Measurements from ENCODE around the gene NPC1L1.

Gene NPC1L1, protein sequence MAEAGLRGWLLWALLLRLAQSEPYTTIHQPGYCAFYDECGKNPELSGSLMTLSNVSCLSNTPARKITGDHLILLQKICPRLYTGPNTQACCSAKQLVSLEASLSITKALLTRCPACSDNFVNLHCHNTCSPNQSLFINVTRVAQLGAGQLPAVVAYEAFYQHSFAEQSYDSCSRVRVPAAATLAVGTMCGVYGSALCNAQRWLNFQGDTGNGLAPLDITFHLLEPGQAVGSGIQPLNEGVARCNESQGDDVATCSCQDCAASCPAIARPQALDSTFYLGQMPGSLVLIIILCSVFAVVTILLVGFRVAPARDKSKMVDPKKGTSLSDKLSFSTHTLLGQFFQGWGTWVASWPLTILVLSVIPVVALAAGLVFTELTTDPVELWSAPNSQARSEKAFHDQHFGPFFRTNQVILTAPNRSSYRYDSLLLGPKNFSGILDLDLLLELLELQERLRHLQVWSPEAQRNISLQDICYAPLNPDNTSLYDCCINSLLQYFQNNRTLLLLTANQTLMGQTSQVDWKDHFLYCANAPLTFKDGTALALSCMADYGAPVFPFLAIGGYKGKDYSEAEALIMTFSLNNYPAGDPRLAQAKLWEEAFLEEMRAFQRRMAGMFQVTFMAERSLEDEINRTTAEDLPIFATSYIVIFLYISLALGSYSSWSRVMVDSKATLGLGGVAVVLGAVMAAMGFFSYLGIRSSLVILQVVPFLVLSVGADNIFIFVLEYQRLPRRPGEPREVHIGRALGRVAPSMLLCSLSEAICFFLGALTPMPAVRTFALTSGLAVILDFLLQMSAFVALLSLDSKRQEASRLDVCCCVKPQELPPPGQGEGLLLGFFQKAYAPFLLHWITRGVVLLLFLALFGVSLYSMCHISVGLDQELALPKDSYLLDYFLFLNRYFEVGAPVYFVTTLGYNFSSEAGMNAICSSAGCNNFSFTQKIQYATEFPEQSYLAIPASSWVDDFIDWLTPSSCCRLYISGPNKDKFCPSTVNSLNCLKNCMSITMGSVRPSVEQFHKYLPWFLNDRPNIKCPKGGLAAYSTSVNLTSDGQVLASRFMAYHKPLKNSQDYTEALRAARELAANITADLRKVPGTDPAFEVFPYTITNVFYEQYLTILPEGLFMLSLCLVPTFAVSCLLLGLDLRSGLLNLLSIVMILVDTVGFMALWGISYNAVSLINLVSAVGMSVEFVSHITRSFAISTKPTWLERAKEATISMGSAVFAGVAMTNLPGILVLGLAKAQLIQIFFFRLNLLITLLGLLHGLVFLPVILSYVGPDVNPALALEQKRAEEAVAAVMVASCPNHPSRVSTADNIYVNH (N-terminal part only)

DNA sequence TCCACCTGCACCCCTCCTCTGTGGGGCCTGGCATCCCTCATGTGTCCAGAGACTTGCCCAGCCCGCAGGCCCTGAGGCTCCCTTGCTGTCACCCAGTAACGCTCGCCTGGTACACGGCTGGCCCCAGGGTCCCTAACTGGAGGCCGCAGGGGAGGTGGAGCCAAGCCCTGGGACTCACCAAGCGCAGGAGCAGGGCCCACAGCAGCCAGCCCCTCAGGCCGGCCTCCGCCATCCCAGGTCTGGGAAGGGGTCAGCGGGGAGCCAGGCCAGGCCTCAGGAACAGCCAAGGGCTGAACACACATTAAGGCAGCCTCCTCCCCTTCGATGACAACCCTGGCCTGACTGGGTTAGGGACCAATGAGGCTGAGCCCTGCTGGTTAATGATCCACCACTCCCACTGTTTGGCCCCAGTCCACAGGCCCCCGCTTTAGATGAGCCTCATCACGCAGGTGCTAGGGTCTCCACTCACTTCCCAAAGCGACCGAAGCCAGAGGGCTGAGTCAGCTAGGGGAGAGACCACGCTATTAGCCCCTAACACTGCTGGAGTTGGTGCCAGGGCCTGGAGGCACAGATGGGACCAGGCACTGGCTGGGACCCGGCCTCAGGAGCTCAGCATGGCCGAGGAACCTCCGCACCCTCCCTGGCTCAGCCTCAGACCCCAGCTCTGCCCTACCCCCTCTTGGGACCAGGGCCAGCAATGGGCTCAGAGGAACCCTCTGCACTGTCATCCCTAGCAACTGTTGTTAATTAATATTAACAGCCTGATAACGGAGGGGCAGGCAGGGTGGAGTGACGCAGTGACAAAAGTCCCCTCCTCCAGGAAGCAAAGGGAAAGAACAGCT lies at the start of gene NPC1L1:
NPC1L1 (minus strand) TSS at position 303 of the 842 bp plus-strand sequence; CDS start at position 232, 71 bp downstream.
- no peak for DNase-seq

DNA sequence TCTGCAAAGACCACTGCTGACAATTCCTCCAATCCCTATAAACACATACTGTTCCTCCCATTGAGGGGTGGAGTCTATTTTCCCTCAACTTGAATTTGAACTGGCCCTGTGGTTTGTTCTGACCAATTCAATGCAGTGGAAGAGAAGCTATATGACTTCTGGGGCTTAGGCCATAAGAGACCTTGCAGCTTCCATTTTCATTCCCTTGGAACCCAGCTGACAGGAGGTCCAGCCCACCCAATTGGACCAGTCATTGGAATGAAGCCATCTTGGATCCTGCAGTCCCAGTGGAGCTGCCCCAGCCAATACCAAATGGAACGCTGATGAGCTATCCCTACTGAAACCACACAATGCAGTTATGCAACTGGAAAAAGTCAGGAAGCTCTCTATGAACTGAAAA lies 49.8 kb upstream of the NPC1L1 start:
- DNase-seq: no peak

DNA sequence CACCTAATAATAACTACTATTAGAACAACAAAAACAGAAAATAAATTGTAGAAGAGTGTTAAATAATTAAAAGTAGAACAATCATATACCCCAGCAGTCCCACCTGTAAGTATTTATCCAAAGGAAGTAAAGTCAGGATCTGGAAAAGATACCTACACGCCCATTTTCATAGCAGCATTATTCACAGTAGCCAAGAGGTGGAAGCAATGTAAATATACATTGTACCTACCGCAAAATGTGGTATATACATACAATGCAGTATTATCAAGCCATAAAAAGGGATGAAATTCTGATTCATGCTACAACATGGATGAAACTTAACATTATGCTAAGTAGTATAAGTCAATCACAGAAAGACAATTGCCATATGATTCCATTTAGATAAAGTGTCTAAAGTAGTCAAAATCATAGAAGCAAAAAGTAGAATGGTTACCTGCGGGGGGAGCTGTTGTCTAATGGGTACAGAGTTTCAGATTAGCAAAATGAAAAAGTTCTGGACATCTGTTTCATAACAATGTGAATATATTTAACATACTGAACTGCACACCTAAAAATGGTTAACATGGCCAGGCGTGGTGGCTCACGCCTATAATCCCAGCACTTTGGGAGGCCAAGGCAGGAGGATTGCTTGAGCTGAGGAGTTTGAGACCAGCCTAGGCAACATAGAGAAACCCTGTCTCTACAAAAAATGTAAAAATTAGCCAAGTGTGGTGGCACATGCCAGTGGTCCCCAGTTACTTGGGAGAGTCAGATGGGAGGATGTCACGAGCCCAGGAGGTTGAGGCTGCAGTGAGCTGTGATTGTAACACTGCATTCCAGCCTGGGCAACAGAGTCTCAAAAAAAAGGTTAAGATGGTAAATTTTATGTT lies 46.9 kb upstream of the NPC1L1 start:
- peak; percentile 65 for DNase-seq

DNA sequence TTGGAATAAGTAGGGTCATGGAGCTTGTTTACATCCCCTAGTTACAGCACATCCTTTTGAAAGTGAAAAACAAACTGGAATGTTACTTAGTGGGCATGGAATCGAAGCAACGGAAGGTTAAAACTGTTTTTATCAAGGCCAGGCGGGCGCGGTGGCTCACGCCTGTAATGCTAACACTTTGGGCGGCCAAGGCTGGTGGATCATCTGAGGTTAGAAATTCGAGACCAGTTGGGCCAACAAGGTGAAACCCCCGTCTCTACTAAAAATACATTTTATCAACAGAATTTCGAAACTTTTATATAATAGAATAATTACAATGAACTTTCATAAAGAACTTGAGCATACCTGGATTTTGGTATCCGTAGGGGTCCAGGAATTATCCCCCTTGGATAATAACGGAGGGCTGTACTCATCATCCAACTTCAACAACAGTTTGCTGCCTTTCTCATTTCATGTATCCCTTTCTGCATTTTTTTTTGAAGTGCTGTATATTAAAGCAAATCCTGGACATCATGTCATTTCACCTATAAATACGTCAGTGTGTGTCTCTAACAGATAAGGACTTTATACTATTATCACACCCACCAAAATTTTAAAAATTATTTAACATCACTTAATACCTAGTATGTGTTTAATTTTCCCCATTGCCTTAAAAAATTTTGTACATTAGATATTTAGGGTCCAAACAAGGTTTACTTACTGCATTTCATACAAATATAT lies 42.2 kb upstream of the NPC1L1 start:
- DNase-seq: no peak

DNA sequence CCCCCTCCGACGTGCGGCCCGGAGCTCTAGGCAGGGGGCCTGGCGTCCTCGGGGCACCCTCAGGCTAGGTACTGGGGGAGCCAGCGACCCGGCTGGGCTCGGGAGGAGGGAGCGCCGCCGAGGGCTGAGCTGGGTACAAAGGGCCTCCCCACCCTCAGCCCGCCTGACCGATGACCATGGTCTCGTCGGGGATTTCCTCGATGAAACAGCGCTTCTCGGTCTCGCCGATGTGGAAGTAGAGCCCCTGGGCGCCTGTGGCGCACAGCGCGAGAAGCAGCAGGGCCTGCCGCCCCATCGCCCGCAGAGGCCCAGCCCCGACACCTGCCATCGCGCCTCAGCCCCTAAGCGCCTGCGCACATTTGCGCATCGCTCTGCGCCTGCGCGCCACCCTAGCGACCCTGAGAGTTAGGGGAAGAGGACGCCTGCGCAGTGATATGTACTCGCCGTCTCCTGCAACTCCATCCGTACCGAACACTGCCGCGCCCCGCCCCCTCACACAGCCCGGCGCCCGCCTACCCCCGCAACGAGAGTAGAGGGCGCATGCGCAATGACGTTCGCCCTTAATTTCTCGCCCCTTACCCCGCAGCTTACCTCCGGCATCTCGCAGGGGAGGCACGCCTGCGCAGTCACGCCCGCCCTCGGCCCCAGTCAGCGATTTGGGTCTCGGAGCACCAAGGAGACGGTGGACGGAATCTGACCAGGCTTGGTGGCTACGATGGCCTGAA lies 40.9 kb upstream of the NPC1L1 start, which contains the start of gene TMED4:
TMED4 (minus strand) TSS at position 353 of the 725 bp plus-strand sequence; CDS start at position 328, 25 bp downstream.
- peak; percentile 100 for DNase-seq

DNA sequence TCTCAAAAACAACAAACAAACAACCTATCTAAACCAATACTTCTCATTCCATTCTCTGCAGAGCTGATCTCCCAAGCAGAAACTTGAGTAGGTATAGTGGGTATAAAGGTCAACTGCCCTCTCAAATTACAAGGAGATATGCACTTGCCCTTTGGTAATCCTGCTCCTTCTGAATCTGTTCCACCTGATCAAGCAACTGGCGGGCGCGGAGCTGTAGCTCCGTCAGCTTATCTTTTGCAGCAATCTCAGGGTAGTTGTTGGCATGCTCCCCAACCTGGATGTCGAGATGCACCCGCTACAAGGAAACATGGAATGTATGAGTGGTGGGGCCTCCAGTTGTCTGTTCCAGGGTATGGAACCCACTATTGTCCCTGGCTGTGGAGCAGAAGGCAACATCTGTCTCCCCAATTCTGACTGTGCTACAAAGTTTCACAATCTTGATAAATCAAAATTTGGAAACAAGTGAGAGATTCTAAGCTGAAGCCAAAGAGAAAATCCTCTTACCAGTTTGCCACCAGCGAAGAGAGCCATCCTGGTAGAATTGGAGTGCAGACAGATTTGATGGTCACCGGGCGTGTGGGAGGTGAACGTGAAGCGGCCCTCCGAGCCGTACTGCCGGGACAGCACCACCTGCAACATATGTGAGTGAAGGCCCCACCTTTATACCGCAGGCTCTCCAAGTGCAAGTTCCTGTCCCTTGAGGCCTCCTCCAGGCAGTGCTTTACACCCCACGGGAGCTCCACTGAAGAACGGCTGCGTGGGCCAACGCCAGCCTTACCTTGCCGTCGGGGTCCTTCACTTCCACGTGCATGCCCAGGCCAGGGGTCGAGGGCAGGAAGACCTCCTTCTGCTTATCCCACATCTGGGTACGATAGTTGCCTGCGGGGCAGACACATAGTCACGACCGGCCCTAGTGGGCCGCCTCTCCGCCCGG lies 40.1 kb upstream of the NPC1L1 start:
- peak; percentile 36 for DNase-seq

DNA sequence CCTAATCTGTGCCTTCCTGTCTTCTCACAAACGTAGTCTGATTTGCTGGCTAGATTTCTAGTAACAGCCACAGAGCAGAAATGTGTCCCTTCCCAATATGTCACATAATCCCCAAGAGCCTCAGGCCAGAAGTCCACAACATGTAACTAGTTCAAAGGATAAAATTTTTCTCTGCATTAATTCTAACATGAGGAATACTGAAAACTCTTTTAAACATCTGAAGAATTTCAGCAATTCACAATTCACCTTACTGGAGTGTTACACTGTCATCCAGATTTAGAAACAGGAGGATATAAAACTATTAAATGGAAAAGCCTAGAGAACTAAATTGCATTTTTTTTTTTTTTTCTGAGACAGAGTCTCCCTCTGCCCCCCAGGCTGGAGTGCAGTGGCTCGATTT lies 35.1 kb upstream of the NPC1L1 start:
- no peak for DNase-seq

DNA sequence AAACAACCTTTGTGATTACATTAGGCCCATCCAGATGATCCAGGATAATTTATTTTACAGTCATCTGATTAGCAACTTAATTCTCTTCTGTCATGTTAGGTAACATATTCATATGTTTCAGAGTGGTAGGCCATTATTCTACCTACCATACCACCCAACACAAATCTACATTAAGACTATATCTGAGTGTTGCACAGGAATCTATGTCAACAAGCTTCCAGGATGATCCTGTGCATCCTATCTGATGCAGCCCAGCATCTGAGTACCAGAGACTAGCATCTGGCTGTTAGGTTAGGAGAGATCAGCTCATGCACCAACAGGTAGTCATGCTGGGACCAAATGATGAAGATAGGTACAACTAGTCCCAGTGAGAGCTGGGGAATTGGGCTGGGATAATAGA lies 33.9 kb upstream of the NPC1L1 start:
- DNase-seq: no peak

DNA sequence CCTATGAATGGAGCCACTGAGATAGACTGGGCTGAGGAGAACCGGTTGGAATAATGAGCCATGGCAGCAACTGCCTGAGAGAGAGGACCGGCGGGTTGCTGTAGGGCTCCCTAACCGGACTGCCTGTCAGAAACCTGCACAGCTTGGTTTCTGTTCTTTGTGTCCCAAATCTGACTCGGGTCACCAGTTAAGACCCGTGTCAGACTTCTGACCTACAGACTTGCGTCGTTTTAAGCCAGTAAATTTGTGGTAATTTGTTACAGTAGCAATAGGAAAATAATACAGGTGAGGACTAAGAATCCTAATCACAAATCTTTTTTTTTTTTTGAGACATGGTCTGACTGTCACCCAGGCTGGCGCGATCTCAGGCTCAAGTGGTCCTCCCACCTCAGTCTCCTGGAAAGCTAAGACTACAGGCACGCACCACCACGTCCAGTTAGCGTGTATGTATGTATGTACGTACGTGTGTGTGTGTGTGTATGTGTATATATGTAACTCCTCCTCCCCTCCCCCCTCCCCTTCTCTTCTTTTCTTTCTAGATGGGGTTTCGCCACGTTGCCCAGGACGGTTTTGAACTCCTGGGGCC lies 33.2 kb upstream of the NPC1L1 start:
- no peak for DNase-seq

DNA sequence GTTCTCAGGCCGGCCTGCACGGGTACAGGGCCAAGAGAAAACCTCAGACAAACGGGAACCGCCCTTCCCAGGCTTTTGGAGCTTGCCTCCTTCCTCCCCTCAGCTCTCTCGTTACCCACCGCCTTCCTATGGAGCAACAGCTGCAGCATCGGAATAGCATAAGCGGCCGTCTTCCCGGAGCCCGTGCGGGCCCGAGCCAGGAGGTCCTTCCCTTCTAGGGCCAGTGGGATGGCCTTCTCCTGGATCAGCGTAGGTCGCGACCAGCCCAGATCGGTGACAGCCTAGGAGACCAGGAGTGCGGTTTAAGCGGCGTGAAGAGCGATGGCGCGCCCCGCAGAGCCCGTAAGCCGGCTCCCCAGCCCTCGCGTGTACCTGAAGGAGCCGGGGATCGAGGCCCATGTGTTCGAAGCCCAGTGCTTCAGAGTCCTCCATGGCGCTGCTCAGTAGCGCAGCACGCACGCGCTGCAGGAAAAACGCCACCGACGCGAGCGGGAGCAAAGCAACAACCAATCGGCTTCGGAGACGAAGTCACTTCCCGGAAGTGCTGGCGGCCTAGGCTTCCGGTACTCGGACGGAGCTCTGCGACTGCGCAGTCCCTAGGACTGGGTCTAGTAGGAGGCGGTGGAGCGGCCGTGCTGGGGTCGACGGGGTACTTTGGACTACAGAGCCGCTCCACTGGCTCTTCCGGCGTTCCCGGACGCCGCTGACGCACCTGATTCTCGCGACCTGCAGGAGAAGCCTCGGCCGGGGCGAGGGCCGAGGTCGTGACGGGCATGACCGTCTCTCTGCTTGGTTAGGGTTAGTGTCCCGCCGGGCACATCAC lies 32.5 kb upstream of the NPC1L1 start, which contains the start of gene DDX56:
DDX56 (minus strand) TSS at position 445 of the 823 bp plus-strand sequence; CDS start at position 432, 13 bp downstream.
- peak; percentile 89 for DNase-seq

DNA sequence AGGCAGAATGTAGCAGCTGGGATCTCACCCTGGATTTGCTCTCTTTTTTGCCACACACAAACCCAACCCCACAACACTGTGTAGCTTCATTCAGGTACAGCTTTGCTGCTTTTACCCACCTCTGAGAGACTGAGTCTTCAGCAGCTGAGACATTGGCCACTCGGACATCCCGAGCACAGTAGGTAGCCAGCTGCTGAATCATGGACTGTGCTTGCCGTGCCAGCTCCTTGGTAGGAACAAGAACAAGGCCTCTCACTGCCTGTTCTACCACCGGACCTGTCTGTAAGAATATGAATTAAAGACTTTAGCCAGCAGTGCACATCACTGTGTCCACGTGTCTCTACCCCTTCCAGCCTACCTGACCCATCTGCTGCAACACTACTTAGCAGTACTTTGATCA lies 31.6 kb upstream of the NPC1L1 start:
- no peak for DNase-seq

DNA sequence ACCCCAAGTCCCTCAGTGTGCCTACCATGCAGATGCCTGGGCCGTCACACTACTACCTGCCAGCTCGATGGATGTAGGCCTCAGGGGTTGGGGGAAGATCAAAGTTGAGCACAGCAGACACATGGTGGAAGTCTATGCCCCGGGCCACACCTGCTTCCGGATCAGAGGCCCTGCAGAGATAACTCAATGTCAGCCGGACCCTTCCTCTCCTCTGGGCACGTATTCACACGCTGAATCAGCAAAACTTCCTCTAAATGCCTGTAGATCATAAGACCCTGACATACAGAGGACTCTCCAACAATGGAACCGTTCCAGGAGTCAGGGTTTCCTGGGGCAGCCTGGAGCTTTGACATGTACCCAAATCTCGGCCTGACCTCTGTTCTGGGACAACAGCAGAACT lies 28.8 kb upstream of the NPC1L1 start:
- no peak for DNase-seq

DNA sequence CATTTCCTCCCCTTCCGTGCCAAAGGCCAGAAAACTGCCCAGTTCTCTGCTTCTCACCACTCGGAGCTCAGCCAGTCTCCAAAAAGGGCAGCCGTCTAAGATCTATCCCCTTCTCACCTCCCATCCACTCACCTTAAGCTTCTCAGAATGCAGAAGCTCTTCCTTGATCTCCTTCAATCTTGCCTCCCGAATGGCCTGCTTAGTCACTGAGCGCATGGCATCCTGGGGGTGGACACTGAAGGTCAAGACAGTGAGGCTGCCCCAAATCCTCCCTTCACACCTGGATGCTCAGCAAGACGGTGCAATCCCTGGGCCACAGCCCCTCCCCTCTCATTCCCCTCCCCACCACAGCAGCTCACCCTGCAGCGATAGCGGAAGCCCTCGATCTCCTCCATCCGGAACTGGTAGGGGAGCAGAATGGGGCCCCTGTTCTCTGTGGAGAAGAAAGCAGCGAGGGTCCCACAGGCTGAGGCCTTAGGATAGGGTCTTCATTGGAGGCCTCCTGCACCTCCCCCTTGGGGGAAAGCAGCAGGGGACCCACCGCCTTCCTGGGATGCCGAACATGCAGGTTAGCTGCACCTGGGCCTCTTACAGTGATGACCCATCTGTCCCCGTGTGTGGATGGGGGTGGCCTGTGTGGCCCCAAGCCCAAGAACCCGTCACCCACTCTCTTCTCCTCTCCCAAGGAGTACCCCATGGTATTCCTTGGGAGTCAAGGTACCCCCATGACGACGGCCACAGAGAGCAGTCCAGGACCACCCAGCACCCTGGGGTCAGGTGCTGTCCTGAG lies 27.8 kb upstream of the NPC1L1 start:
- no peak for DNase-seq

DNA sequence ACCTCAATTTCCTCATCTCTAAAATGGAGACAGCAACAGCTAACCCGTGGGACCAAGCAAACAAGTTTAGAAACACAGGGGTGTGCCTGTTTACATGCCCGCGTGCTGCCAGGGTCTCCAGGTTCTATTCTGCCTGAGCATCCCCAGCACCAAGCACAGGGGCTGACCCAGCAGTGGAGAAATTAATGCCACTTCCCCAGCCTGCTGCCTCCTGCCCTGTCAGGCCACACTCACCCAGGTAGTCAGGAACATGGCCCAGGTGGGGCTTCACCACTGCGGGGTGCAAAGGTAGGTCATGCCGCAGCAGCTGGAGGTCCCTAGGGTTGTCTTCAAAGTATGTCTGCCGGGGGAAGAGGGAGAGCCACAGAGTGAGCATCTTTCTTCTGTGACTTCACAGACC lies 26.8 kb upstream of the NPC1L1 start:
- DNase-seq: no peak

DNA sequence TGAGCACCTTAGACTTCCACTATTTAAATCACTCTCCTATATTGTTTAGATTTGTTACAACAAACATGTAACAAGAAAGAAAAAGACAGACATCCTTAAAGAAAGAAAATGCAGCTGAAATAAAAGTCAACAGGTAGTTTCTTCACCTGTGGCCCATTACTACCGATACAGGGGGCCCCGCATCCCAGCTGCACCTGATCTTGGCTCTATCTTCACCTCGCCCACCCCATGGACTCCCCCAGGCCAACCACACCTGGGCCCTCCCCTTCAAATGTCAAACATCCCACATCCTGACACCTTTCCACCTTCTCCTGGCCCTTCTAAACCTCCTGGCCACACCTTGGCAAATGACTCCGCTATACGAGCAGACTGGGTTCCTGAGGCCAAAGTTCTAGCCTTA lies 25.6 kb upstream of the NPC1L1 start:
- DNase-seq: no peak

Measured in activated CD8-positive, alpha-beta memory T cell treated with anti-CD3 and anti-CD28 coated beads, Interleukin-2, amount 50 U/mL, for 4 hours (primary cell).